ENCODE results near the gene BRSK1. TPM values are rescaled to one million over a fixed set of nuclear protein-coding genes. Genes with fewer than 3 reads are reported as not detected.

The BRSK1 gene
- total RNA-seq, 4 donors from 2014 or later = 4.1 to 17.1 (median 12.0) TPM; not detected in 1

DNA sequence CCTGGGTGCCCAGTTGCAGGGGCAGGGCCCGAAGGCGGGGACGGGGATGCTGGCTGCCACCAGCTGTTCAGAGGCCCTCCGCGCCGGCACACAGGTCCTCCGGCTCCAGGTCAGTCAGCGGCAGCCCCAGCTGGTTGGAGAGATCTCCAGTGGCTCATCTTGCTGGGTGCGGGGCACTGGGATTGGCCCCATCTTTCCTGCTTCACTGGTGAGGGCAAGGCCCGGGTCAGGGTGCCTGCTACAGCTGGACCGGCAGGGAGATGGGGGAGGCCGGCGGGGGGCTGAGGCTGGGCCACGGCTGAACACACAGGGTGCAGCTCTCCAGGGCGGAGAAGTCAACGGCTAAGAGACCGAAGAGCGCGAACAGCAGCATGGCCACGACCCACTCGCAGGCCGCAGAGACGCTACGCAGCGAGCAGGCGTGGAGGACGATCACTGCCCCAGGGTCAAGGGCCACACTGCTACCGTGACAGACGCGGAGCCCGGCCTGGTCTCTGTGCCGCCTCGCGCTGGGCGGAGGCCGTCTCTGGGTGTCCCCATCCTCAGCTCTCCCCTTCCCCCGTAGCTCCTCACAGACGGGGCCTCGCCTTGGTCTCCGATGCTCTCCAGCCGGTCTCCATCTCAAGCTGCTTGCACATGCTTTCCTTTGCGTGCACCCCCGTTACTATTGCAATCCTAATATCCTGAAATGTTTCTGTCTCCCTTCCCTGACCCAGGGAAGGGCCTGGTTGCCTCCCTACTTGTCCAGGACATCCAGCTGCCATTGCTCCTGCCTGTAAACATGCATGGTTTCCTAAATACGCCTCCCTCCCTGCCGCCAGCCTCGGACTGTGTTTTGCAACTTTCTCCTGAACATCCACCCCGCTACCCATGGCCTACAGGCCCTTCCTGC, 29.1 kb downstream of the BRSK1 start:
- TF ChIP-seq, protein P1, sequence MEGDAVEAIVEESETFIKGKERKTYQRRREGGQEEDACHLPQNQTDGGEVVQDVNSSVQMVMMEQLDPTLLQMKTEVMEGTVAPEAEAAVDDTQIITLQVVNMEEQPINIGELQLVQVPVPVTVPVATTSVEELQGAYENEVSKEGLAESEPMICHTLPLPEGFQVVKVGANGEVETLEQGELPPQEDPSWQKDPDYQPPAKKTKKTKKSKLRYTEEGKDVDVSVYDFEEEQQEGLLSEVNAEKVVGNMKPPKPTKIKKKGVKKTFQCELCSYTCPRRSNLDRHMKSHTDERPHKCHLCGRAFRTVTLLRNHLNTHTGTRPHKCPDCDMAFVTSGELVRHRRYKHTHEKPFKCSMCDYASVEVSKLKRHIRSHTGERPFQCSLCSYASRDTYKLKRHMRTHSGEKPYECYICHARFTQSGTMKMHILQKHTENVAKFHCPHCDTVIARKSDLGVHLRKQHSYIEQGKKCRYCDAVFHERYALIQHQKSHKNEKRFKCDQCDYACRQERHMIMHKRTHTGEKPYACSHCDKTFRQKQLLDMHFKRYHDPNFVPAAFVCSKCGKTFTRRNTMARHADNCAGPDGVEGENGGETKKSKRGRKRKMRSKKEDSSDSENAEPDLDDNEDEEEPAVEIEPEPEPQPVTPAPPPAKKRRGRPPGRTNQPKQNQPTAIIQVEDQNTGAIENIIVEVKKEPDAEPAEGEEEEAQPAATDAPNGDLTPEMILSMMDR (IDR thresholded peaks at IDR 0.05) = no peak
- TF ChIP-seq POLR2A (IDR thresholded peaks at IDR 0.05) = no peak
- Histone ChIP-seq H3K27me3 (no peaks in the 10 kb centered on the region), H3K27ac (no peak overlapping the region), H3K36me3 (no peaks in the 10 kb centered on the region), H3K4me3 (no peak overlapping the region), H3K4me1 (no peaks in the 10 kb centered on the region), H3K9me3 (no peaks in the 10 kb centered on the region)
- intact Hi-C loops (cut with DNase I; ENCODE audit: low total_unique reads) = no loop called here
- no peak for DNase-seq

DNA sequence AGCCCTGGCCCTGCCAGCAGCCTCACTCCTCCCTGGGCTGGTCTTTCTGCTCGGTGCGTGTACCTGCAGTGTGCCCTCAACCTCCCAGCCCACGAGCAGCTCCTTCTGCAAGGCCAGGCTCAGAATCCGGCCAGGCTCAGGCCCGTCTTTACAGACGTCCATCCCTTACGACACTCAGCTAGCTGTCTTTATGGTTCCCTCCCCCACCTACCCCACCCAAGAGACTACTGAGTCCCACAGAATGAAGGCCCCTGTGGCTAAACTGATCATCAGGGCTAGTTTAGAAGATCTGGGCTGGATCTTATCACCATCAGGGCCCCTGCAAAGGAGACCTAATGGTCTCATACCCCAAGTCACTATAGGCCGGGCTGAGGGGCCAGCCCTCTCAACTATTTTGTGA, 30.6 kb downstream of the BRSK1 start:
- no peaks in the 10 kb centered on the region for H3K27me3 ChIP-seq
- no peak for TF ChIP-seq POLR2A (IDR thresholded peaks at IDR 0.05)
- TF ChIP-seq, protein P1 (IDR thresholded peaks at IDR 0.05) = no peak
- H3K36me3 ChIP-seq = no peaks in the 10 kb centered on the region
- H3K4me1 ChIP-seq = no peaks in the 10 kb centered on the region
- no peak overlapping the region for H3K4me3 ChIP-seq
- no peak overlapping the region for H3K27ac ChIP-seq
- no peaks in the 10 kb centered on the region for H3K9me3 ChIP-seq
- intact Hi-C loops (cut with DNase I; ENCODE audit: low total_unique reads) = no loop called here
- no peak for DNase-seq

DNA sequence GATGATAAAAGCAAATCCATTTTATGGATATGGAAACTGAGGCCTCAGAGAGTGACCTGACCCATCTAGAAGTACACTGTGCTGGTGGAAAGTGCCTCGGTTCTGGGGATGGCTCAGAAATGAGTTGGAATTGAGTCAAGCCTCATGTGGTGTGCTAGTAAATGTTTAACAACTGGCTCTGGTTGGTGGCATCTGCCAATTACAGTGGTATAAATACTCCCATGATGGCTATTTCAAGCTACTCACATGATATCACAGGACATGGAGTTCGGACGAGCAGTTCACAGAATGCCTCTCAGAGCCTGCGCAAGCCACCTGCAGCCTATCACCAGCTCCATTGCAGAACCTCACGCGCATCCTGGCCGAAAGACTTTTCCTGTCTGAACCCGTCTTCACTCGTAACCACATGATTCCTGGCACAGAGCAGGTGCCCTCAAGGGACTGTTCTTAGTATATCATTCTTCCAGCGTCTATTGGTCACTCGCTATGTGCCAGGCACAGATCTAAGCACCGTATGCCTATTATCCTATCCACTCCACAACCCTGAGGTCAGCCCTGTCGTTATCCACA, 32.2 kb downstream of the BRSK1 start:
- no peak overlapping the region for H3K27ac ChIP-seq
- TF ChIP-seq POLR2A (IDR thresholded peaks at IDR 0.05) = no peak
- TF ChIP-seq, protein P1 (IDR thresholded peaks at IDR 0.05) = no peak
- DNase-seq = no peak

DNA sequence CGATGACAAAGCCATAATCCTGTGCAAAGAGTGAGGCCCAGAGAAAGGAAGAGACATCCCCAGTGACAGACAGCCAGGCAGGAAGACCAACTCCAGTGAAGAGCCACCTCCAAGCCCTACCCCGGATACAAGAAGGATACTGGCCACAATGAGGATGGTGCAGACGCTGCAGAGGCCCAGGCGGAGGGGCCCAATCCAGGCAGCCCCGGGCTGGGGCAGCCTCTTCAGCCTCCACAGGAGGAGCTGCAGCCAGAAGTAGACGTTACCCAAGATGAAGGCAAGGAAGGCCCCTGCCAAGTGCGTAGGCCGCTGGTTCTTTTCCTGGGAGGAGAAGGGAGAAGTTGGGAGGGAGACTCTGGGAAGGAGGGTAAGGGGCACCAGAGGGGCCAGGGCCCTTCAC, 32.8 kb downstream of the BRSK1 start:
- TF ChIP-seq, protein P1 (IDR thresholded peaks at IDR 0.05) = no peak
- no peak for TF ChIP-seq POLR2A (IDR thresholded peaks at IDR 0.05)
- no peaks in the 10 kb centered on the region for H3K4me1 ChIP-seq
- H3K9me3 ChIP-seq = no peaks in the 10 kb centered on the region
- no peaks in the 10 kb centered on the region for H3K27me3 ChIP-seq
- no peak overlapping the region for H3K4me3 ChIP-seq
- H3K27ac ChIP-seq = no peak overlapping the region
- intact Hi-C loops (cut with DNase I; ENCODE audit: low total_unique reads) = no loop called here
- no peak for DNase-seq
- H3K36me3 ChIP-seq = no peaks in the 10 kb centered on the region

More for the DNA sequence above, 32.2 kb downstream of the BRSK1 start:
- Histone ChIP-seq H3K4me1 (no peaks in the 10 kb centered on the region), H3K9me3 (no peaks in the 10 kb centered on the region), H3K36me3 (no peaks in the 10 kb centered on the region), H3K4me3 (no peak overlapping the region), H3K27me3 (no peaks in the 10 kb centered on the region)
- intact Hi-C loops (cut with DNase I; ENCODE audit: low total_unique reads) = no loop called here

DNA sequence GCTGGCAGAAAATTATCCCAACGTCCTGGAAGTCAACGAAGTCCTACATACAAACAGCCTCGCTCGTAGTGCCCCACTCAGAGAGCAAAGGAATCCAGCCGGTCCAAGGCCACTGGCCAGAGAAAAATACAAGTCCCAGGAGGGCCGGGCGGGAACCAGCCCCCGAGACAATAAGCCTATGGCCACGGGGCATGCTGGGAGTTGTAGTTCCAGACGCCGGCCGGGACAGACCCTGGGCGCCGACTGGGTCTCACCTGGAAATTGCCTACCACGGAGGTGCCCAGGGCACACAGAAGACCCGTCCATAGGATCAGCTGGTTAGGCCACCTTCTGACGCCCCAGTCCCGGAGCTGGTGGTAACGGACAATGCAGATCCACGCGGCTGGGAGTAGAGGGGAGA, 36.0 kb downstream of the BRSK1 start:
- no peaks in the 10 kb centered on the region for H3K36me3 ChIP-seq
- intact Hi-C loops (cut with DNase I; ENCODE audit: low total_unique reads) = no loop called here
- no peaks in the 10 kb centered on the region for H3K9me3 ChIP-seq
- no peak for DNase-seq
- TF ChIP-seq POLR2A (IDR thresholded peaks at IDR 0.05) = no peak
- TF ChIP-seq, protein P1 (IDR thresholded peaks at IDR 0.05) = no peak
- H3K27me3 ChIP-seq = no peaks in the 10 kb centered on the region
- no peak overlapping the region for H3K27ac ChIP-seq
- no peak overlapping the region for H3K4me3 ChIP-seq
- H3K4me1 ChIP-seq = no peaks in the 10 kb centered on the region
